ENCODE data around the gene SLC8A1.

DNA sequence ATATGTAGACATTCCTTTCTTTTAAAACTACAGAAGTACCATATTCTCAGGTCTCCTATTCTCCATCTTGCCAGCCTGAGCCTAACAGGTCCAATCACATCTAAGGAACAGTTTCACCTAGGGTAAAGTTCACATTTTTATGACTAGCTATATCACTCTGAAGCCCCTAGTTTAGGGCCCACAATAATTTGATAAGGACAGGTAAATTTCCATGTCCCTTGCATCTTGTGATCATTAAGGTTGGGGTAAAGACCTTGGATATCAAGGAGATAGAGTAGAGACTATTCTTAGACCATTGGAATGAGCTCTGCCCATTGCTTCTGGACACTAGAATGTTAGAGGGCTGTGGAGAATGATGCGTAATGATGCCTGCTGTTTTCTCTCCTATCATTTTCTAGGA is 185.7 kb downstream of the SLC8A1 start:
- TF ChIP-seq, protein P1, sequence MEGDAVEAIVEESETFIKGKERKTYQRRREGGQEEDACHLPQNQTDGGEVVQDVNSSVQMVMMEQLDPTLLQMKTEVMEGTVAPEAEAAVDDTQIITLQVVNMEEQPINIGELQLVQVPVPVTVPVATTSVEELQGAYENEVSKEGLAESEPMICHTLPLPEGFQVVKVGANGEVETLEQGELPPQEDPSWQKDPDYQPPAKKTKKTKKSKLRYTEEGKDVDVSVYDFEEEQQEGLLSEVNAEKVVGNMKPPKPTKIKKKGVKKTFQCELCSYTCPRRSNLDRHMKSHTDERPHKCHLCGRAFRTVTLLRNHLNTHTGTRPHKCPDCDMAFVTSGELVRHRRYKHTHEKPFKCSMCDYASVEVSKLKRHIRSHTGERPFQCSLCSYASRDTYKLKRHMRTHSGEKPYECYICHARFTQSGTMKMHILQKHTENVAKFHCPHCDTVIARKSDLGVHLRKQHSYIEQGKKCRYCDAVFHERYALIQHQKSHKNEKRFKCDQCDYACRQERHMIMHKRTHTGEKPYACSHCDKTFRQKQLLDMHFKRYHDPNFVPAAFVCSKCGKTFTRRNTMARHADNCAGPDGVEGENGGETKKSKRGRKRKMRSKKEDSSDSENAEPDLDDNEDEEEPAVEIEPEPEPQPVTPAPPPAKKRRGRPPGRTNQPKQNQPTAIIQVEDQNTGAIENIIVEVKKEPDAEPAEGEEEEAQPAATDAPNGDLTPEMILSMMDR (IDR thresholded peaks at IDR 0.05; ENCODE audit: borderline replicate concordance, extremely low read depth, low read length, poor library complexity, severe bottlenecking) = no peak
- TF ChIP-seq EZH2 (IDR thresholded peaks at IDR 0.05; ENCODE audit: borderline replicate concordance, low read depth, low read length, severe bottlenecking) = no peak
